Activated T-cell treated with anti-CD3 and anti-CD28 coated beads, Interleukin-2, amount 50 U/mL, for 4 hours (primary cell): ENCODE measurements around the gene LYZL1. TPM values are rescaled to one million over a fixed set of nuclear protein-coding genes. Genes with fewer than 3 reads are reported as not detected.
"Not testable (repeated sequence)": the region's sequence is repeated elsewhere in the genome, so short reads cannot be mapped to it uniquely, and the experiment has no call there.

ENCODE experiments used
- ATAC-seq, 2 donors: fragments of 200-7000 bp; cut with Tn5 transposase; one replicate each; pipeline ENCODE4 v1.10.0; 2021
- DNase-seq: peaks from one replicate; pipeline ENCODE4 v3.0.0-alpha.2; 2020
- H3K27me3 Mint-ChIP-seq: one replicate; pipeline ENCODE4 v1.8.0; 2021; ENCODE audit warnings: low read depth, mixed read lengths
- H3K36me3 Mint-ChIP-seq: one replicate; pipeline ENCODE4 v1.8.0; 2022; ENCODE audit warnings: mixed read lengths; ENCODE audit not compliant: insufficient read depth
- H3K4me1 Mint-ChIP-seq: one replicate; pipeline ENCODE4 v1.8.0; 2021; ENCODE audit warnings: low read depth, mixed read lengths
- H3K4me3 Mint-ChIP-seq: one replicate; pipeline ENCODE4 v1.8.0; 2021; ENCODE audit warnings: mild to moderate bottlenecking, moderate library complexity, mixed read lengths
- H3K9me3 Mint-ChIP-seq: one replicate; pipeline ENCODE4 v1.8.0; 2021; ENCODE audit warnings: mixed read lengths
- total RNA-seq, 3 donors: library from RNA; stranded (reverse); gene quantifications; one replicate each; pipeline ENCODE4 v1.2.1, GENCODE V29; 2021

The LYZL1 gene
- total RNA-seq, 3 donors from 2014 or later: not detected

DNA sequence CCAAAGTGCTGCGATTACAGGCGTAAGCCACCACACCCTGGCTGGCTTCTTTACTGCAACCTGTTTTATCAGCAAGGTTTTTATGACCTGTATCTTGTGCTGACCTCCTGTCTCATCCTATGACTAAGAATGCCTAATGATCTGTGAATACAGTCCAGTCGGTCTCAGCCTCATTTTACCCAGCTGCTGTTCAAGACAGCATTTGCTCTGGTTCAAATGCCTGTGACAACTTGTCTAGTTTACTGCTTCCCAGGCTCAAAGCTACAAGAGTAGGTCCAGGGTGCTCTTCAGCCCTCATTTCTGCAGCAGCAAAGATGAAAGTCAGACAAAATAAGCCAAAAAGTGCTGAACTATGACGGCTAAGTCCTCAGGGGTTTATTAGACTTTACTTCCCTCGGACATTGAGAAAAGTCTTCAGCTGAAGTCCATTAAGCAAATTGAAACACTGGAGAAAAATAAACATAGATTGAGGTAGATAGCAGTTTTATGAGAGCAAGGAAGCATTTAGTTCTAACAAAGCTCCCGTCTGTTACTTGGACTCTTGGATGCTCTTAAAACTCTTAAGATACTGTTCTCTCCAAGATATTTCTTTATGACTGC is 12.5 kb upstream of the LYZL1 start:
- no peaks in the 10 kb centered on the region for H3K4me1 Mint-ChIP-seq
- H3K9me3 Mint-ChIP-seq: no peaks in the 10 kb centered on the region
- H3K36me3 Mint-ChIP-seq: no peaks in the 10 kb centered on the region
- ATAC-seq (no peak), DNase-seq (no peak)
- no peaks in the 10 kb centered on the region for H3K27me3 Mint-ChIP-seq
- no peak overlapping the region for H3K4me3 Mint-ChIP-seq

DNA sequence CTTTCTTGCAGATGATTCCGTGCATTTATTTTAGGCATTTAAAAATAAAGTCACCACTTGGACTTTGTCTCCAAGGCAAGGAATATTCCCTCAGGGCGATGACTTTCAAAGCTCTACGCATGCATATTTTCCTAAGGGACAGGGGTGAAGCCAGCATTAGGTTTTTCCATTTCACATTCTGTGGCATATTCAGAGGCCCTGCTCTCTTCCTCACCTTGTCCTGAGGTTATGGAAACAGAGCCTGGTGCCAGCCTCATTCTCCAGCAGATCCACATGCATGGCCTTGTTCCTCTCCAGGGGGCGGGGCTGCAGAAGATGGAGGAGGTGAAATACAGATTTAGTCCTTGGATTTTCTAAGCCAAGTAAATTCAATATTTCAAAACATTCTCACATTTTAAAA is 11.6 kb upstream of the LYZL1 start:
- Mint-ChIP-seq H3K4me3 (no peak overlapping the region), H3K9me3 (no peaks in the 10 kb centered on the region), H3K4me1 (no peaks in the 10 kb centered on the region), H3K36me3 (no peaks in the 10 kb centered on the region), H3K27me3 (peaks cover under 1% of the 10 kb centered on the region)
- ATAC-seq (no peak), DNase-seq (no peak)

DNA sequence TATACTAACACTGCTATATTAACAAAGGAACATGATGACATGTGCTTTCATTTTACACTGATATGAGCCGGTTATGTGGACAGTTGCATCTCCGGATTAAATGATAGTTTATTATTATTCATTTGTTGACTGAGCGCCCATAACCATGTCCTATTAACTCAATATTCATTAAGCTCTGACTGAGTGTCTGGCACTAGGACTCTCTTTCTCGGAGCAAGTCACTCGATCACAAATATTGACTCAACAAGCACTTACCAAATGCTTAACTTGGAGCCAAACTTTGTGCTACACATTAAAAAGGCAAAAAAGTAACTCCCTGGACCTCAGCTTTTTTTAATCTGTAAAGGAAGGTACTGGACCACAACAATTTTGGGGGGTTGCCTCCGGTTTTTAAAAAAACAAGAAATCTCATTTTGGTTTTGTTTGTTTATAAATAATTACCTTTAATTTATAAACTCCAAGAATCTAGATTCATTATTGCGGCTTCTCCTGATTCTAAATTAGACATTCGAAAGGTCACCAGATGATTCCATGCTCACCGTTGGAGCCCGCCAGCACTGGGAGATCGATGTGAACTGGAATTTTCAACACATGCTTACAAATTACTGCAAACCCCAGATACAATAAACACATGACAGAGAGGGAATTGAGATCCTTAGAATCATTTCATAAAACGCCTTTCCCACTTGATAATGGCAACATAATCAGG is 8.9 kb upstream of the LYZL1 start:
- peaks cover 3% of the 10 kb centered on the region for H3K27me3 Mint-ChIP-seq
- H3K4me3 Mint-ChIP-seq: no peak overlapping the region
- ATAC-seq (no peak), DNase-seq (no peak)
- no peaks in the 10 kb centered on the region for H3K9me3 Mint-ChIP-seq
- no peaks in the 10 kb centered on the region for H3K36me3 Mint-ChIP-seq
- no peaks in the 10 kb centered on the region for H3K4me1 Mint-ChIP-seq

DNA sequence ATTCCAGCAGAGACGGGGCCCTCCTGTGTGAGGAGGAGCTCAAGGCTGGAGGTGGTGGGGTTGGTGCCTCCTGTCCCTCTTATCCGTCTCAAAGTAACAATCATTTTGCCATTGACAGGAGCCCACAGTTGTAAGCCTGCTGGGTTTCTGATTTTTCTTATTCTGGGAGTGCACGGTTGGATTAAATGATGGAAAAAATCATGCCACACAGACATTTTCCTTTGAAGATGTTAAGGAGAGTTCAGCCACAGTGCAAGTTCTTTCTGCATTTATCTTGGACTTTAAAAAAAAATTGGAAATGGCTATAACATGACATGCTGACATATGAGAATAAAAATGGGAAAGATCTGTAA is 8.4 kb upstream of the LYZL1 start:
- DNase-seq (no peak), ATAC-seq (no peak)
- Mint-ChIP-seq H3K4me3 (no peak overlapping the region), H3K27me3 (peaks cover 3% of the 10 kb centered on the region), H3K9me3 (no peaks in the 10 kb centered on the region), H3K4me1 (no peaks in the 10 kb centered on the region), H3K36me3 (no peaks in the 10 kb centered on the region)

DNA sequence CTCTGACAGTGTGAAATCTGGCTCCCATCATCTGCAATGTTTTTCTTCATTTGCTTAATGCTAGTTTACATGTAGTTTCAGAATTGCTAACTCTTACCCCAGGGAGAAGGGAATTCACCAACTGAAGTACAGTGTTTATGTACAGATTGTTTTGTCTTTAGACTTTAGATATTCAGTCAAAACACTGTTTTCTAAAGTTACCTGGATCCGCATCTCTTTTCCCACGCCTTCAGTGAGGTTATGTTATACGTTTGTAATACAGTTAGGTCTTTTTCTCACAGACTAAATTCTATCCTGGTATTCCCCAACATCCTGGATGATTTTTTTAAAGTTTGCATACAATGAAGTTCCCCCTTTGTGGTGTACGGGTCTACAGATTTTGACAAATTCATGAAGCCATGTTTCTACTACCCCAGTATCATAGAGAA is 3.2 kb upstream of the LYZL1 start:
- Mint-ChIP-seq H3K9me3 (no peaks in the 10 kb centered on the region), H3K27me3 (peaks cover 15% of the 10 kb centered on the region), H3K4me1 (no peaks in the 10 kb centered on the region), H3K4me3 (no peak overlapping the region), H3K36me3 (no peaks in the 10 kb centered on the region)
- ATAC-seq (no peak), DNase-seq (no peak)

DNA sequence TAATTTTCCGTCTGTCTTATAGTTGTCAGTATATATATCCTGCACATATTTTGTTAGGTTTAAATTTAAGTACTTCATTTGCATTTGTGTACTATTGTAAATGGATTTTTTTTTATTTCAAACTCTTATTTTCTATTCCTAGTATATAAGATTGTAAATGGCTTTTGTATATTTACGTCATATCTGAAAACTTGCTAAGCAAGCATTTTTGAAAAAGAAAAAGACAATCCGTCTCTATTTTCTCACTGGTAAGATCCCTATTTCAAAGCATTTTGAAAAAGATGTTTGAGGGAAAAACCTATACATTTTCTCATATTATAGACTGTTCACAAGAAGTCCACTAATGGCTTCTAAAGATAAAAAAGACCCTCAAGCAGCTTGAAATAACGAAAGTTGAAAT is 1.2 kb upstream of the LYZL1 start:
- Mint-ChIP-seq H3K27me3 (peaks cover 16% of the 10 kb centered on the region), H3K4me1 (no peaks in the 10 kb centered on the region), H3K36me3 (no peaks in the 10 kb centered on the region), H3K9me3 (no peaks in the 10 kb centered on the region), H3K4me3 (no peak overlapping the region)
- ATAC-seq (no peak), DNase-seq (no peak)

DNA sequence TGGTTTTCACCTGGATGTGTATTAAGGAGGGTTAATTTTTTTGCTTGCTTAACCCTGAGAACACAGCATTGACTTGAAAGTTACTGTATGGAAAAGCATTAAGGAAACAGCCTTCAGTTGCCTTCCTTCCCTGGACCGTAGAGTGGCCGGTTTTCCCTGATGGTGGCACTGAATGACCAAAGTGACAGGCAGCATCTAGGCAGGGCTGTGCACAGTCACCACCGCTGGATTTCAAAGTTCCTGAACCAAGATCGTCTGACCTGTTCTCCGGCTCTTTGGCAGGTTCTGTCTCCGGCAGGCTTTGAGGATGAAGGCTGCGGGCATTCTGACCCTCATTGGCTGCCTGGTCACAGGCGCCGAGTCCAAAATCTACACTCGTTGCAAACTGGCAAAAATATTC is 2.7 kb downstream of the LYZL1 start:
- DNase-seq, H3K36me3 Mint-ChIP-seq, H3K4me1 Mint-ChIP-seq, H3K9me3 Mint-ChIP-seq, ATAC-seq, H3K4me3 Mint-ChIP-seq: not testable (repeated sequence)
- H3K27me3 Mint-ChIP-seq: peaks cover 36% of the 10 kb centered on the region

DNA sequence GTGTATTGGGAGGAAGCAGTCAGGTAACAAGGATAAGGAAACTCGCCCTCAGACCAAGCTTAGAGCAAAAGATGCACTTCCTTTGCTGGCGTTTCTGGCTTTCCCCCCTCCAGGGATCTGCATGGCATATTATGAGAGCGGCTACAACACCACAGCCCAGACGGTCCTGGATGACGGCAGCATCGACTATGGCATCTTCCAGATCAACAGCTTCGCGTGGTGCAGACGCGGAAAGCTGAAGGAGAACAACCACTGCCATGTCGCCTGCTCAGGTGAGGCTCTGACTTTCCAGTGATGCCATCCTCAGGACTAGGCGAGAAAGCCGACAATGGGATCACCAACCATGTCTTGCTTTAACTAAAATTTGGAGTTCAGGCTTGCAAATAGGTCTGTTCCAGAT is 3.5 kb downstream of the LYZL1 start:
- H3K4me3 Mint-ChIP-seq, ATAC-seq, H3K4me1 Mint-ChIP-seq, H3K9me3 Mint-ChIP-seq, DNase-seq, H3K36me3 Mint-ChIP-seq: not testable (repeated sequence)
- peaks cover 34% of the 10 kb centered on the region for H3K27me3 Mint-ChIP-seq

DNA sequence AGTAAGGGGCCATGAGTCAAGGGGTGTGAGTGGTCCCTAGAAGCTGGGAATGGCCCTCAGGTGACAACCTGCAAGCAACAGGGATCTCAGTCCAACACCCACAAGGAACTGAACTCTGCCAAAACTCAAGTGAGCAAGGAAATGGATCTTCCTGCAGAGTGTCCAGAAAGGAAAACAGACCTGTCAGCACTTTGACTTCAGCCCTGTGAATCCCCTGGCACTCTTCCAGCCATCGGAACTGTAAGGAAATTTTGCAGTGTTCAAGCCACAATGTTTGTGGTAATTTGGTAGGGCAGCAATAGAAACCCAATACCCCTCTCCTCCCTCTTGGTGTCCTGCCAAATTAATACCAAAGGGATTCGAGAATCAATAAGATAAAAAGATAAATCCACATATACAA is 6.9 kb downstream of the LYZL1 start:
- no peak for DNase-seq
- no peaks in the 10 kb centered on the region for H3K4me1 Mint-ChIP-seq
- no peaks in the 10 kb centered on the region for H3K36me3 Mint-ChIP-seq
- ATAC-seq: no peak
- peaks cover 28% of the 10 kb centered on the region for H3K27me3 Mint-ChIP-seq
- H3K9me3 Mint-ChIP-seq: peaks cover 6% of the 10 kb centered on the region
- H3K4me3 Mint-ChIP-seq: no peak overlapping the region

DNA sequence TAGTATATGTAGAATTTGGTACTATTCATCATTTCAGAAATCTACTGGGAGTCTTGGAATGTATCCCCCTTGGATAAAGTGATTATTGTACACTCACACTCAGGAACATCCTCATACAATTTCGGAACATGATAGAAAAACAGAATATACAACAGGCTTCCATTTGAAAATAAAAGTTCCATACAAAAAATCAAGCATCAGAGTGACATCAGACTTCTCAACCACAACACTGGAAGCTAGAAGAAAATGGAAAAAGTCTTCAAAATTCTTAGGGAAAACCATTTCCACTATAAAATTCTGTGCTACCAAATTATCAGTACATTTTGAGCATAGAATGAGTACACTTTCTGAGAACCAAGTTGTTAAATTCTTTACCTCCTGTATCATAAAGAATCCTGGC is 8.8 kb downstream of the LYZL1 start:
- Mint-ChIP-seq H3K27me3 (peaks cover 34% of the 10 kb centered on the region), H3K36me3 (no peaks in the 10 kb centered on the region), H3K4me3 (no peak overlapping the region), H3K4me1 (no peaks in the 10 kb centered on the region), H3K9me3 (peaks cover 19% of the 10 kb centered on the region)
- DNase-seq: no peak
- ATAC-seq: no peak

DNA sequence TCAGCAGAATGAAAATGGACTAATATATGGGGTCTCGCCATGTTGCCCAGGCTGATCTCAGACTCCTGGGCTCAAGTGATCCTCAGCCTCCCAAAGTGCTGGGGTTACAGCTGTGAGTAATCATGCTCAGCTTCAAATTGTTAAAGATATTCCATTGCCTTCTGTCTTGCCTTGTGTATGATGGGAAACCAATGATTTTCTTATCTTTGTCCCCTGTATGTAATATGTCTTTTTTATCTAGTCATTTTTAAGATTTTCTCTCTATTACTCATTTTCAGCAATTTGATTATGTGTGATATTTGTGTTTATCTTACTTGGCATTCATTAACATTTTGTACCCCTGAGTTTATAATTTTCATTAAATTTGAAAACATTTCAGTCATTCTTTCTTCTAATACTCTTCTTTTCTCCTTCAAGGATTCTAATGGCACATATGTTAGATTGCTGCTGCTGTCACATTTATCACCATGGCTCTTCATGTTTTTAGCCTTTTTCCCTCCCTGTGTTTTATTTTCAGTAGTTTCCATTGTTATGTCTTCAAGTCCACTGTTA is 12.6 kb downstream of the LYZL1 start:
- ATAC-seq: no peak
- peaks cover 27% of the 10 kb centered on the region for H3K27me3 Mint-ChIP-seq
- no peak overlapping the region for H3K4me3 Mint-ChIP-seq
- H3K36me3 Mint-ChIP-seq: no peaks in the 10 kb centered on the region
- DNase-seq: no peak
- H3K4me1 Mint-ChIP-seq: peaks cover 2% of the 10 kb centered on the region
- H3K9me3 Mint-ChIP-seq: peaks cover 19% of the 10 kb centered on the region

DNA sequence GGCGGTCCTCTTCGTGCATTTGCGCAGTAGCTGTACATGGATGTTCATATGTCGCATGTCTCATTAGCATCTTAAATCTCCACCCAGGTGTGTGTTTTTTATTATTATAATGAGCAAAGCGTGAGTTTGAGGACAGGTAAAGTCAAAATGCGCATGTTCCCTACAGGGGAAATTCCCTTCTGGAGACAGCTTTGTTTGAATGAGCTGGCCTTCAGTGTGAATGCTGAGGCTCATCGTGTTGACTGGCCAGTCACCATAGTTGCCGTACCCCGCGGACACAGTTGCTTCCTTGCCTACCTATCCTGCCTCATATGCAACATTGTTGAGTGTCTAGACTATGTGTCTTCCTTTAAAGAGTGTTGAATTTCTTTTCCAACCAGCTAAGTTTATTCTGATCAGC is 13.6 kb downstream of the LYZL1 start:
- DNase-seq: no peak
- H3K4me3 Mint-ChIP-seq: no peak overlapping the region
- peaks cover 29% of the 10 kb centered on the region for H3K27me3 Mint-ChIP-seq
- H3K4me1 Mint-ChIP-seq: peaks cover 2% of the 10 kb centered on the region
- peaks cover 13% of the 10 kb centered on the region for H3K9me3 Mint-ChIP-seq
- no peaks in the 10 kb centered on the region for H3K36me3 Mint-ChIP-seq
- ATAC-seq: no peak

DNA sequence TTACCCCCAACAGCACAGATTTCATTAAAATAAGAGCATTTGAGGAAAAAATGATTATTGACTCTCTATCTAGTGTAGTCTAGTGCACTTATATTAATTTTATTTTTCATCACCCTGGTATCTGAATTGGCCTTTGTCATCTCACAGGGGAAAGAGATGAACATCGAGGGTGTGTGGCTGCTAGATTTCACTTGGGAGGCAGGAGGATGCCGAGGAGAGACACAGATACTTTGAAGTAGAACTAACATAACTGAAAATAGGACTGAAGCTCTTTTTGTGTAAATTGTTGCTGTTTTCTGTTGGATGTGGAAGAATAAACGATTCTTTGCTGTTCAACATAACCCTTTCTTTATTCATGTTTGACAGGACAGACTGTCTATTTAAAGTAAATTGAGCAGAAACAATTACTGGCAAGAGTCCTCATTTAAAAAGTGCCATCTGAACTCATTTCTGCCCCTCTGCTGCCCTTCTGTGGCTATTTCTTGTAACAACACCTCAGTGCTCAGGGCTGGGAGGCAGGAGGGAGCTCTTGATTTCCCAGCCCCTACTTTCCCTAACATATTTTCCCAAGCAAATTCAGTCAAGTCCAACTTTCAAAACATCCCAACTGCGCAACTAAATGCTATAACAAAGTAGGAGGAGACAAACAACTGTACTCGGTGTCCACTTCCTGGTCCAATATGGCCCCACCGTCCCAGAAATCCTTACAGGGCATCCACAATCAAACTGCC is 15.6 kb downstream of the LYZL1 start:
- Mint-ChIP-seq H3K27me3 (peaks cover 29% of the 10 kb centered on the region), H3K4me1 (peaks cover 2% of the 10 kb centered on the region), H3K9me3 (peaks cover 13% of the 10 kb centered on the region), H3K4me3 (no peak overlapping the region), H3K36me3 (no peaks in the 10 kb centered on the region)
- DNase-seq: no peak
- ATAC-seq: no peak

DNA sequence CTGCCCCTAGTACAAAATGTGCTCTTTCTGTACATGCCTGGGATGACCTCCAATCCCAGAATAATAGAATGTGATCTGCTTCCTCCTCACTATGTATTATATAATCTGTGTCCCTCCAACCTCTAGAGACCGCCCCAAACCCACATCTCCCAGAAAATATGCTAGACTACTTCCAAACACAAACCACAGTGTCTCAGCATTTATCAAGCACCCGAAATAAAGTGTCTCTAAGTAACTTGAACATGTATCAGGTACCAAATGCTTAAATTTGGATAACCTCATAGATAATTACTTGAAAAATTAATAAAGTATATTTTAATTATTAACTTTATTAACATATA is 16.1 kb downstream of the LYZL1 start:
- H3K27me3 Mint-ChIP-seq: peaks cover 32% of the 10 kb centered on the region
- DNase-seq (no peak), ATAC-seq (no peak)
- H3K4me3 Mint-ChIP-seq: no peak overlapping the region
- peaks cover 2% of the 10 kb centered on the region for H3K4me1 Mint-ChIP-seq
- peaks cover 13% of the 10 kb centered on the region for H3K9me3 Mint-ChIP-seq
- H3K36me3 Mint-ChIP-seq: no peaks in the 10 kb centered on the region

DNA sequence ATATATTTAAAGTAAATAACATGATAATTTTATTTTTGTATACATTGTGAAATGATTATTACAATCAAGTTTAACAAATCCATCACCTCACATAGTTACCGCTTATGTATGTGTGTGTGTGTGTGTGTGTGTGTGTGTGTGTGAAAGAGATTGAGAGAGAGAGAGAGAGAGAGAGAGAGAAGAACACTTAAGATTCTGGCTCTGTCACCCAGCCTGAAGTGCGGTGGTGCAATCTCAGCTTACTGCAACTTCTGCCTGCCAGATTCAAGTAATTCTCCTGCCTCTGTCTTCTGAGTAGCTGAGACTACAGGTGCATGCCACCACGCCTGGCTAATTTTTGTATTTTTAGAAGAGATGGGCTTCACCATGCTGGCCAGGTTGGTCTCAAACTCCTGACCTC is 17.8 kb downstream of the LYZL1 start:
- DNase-seq (no peak), ATAC-seq (no peak)
- Mint-ChIP-seq H3K4me1 (peaks cover 2% of the 10 kb centered on the region), H3K27me3 (peaks cover 33% of the 10 kb centered on the region), H3K9me3 (peaks cover 5% of the 10 kb centered on the region), H3K36me3 (no peaks in the 10 kb centered on the region), H3K4me3 (no peak overlapping the region)
